AG08396 (cell line): ENCODE measurements around the gene GARIN5B.
"Not testable (repeated sequence)": the region's sequence is repeated elsewhere in the genome, so short reads cannot be mapped to it uniquely, and the experiment has no call there.

Experiments
- DNase-seq: peaks from one replicate; pipeline ENCODE4 v3.0.0; 2012; ENCODE audit warnings: low spot score, mixed read lengths

GARIN5B gene

DNA sequence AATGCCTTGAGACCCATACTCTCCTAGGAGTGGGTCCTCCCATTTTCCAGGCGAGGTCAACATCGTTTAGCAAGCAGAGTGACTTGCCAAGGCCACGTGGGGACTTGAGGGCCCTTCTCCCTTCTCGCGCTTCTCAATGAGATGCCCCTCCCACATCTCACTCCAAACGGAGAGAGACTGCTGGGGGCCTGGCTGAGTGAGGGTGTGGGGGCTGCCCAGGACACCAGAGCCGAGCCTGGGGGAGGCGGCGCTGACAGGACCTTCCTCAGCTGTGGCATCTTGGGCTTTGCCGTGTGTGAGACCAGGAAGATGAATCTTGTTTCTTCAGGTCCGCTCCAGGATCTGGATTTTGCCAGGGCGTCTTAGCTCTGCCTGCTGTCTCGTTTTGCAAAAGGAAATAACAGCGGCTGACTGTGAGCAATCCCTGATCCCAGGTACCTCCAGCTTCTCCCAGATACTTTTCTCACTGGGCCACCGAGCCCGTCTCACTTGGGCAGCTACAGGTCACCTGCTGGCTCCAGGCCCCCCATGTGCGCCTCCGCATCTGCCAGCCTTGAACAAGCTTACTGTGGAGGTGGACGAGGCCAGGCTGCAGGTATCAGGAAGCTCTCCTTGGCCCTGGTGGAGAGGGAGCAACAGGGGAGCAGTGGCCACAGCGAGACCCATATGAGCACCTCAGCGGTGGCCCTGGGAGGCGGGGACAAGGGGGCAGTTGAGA is 14.6 kb downstream of the GARIN5B start:
- DNase-seq, result no peak

DNA sequence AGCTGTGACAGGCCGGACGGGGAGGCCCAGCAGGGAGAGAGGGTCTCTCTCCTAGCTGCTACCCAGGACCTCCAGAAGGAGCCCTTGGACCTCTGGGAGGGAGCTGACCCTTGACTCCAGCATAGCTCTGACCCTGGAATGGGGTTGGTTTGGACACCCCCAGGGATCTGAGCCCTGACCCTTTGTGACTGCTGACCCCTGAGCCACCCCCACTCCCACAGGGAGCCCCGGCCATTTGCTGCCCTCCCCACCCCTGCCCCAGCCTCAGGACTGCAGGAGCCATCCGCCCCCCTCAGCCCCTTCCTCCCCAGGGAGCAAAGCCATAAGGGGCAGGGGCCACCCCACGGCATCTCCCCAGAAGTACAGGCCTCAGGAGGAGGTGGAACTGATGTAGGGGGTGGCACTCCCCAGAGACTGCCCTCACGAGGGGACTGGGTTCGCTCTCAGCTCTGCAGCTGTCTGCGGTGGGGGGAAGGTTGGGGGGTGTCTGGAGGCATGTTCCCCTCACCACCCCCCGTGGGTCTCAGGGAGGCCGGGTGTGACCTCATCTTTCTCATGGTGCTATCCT is 15.5 kb downstream of the GARIN5B start:
- no peak for DNase-seq

DNA sequence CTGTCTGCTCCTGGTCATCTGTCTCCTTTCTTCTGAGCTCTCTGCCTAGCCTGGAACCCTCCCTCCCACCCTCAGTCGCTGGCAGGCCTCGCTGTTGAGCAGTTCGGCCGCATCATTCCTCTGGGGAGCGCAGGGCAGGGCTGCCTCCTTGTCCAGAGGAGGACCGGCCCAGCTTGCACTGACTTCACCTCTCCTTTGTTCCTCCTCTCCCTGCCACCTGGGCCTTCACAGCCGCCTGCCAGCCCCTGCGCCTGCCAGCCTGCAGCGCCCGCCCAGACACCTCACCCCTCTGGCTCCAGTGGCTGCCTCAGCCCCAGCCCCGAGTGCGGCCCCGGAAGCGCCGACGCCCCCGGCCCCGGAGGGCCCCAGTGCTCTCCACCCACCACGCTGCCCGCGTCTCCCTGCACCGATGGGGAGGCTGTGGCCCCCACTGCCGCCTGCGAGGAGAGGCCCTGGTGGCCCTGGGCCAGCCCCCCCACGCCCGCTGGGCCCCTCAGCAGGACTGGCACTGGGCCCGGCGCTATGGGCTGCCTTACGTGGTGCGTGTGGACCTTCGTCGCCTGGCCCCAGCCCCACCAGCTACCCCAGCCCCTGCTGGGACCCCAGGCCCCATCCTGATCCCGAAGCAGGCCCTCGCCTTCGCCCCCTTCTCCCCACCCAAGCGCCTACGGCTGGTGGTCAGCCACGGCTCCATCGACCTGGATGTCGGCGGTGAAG is 16.2 kb downstream of the GARIN5B start:
- DNase-seq, result no peak

DNA sequence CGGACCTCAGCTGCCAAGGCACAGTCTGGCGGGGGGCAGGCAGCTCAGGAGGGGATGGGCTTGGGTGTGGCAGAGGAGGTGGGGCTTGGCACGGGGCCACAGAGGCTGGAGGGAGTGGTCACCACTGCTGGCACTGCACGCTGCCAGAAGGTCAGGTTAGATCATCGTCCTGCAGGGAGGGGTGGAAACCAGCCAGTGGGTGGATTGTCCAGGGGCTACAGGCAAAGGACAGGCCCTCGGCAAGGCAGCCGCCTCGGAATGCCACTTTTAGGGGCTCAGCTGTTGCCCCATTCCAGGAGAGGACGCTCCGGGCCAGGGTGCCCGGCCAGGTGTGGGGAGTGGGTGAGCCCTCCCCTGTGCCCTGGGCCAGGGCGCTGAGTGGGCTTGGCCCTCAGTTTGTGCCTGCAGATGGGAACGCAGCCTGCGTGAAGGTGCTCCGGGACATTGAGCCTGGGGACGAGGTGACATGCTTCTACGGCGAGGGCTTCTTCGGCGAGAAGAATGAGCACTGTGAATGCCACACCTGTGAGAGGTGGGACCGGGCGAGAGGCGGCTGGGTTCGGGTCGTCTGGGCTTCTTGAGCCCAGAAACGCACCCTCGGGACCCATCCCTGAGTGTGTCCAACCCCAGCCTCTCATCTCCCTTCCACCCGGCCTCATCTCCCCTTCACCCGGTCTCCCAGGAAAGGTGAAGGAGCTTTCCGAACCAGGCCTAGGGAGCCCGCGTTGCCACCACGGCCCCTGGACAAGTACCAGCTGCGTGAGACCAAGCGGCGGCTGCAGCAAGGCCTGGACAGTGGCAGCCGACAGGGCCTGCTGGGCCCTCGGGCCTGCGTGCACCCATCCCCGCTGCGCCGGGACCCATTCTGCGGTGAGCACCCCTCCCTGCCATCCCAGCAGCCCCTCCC is 17.0 kb downstream of the GARIN5B start:
- no peak for DNase-seq

DNA sequence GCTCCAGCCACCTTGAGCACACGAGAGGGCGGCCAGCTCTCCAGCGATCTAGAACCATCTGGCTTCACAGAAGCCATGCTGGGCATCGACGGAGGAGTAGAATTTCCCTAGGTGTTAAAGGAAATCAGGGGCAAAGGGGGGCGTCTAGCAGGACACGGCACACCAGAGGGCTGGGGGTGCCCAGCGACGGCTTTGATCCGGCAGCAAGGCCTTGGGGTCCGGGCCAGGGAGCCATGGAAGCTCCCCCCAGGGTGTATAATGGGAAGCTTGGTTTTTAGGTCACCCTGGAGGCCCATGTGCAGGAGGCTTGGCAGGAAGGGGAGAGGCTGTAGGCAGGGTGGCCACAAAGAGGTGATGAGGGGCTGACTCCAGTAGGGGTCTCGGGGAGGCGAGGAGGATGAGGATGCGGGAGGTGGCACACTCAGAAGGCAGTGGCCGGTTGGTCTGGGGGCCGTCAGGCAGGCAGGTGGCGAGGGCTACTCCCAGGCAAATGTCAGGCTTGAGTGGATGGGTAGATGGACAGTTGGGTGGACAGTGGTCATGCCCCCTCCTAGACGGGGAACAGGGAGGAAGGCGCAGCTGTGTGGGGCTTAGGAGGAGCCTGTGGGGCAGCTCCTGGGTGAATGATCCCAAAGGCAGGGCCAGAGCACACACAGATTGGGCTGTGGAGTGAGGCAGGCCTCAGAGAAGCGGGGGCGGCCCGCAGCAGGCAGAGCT is 17.8 kb downstream of the GARIN5B start:
- DNase-seq, result no peak

DNA sequence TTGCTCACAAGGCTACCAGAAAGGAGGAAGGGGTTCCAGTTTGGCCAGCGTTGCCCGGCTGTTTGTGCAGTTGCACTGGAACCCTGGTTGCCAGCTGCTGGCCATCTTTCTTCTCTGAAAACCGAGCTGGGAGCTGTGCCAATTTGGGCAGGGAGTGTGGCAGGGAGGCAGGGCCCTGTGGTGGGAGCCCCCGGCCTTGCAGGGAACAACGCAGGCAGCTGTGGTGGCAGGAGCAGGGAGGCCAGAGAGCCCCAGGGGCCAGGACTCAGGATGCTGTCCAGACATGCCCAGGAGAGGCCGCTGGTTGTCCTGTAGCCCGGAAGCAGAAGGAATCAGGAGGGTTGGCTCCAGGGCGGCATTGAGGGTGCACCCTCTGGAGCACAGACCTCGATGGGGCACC is 18.6 kb downstream of the GARIN5B start:
- DNase-seq, result no peak

DNA sequence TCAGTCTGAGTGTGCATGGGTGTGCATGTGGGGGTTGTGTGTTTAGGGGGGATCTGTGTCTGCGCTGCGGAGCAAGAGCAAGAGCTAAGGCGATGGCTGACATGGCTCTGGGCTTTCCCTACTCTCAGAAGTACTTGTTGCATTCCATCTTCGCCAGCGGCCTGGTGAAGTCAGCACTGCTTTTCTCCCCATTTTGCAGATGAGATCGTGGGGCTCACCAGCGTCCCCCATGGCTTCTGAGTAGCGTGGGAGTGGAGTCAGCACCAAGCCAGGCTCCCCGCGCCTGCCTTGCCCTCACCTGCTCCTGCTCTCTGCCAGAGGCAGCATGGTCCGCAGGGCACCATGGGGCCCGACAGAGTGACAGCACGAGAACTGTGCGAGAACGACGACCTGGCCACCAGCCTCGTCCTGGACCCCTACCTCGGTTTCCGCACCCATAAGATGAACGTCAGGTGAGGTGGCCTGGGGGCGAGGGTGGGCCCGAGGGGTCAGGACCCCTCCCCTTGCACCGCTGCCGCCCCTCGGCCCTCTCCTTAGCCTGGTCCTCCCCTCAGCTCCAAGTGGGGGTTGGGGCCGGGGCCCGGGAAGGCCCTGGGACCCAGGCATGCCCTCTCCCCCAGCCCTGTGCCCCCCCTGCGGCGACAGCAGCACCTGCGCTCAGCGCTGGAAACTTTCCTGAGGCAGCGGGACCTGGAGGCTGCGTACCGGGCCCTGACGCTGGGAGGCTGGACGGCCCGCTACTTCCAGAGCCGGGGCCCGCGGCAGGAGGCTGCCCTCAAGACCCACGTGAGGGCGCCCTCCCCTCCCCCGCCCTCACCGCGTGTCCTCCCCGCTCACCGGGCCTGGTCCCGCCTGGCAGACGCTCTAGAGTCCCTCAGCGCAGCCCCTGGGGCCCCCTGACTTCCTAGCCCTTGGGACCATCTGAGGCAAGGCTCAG is 21.2 kb downstream of the GARIN5B start:
- no peak for DNase-seq

DNA sequence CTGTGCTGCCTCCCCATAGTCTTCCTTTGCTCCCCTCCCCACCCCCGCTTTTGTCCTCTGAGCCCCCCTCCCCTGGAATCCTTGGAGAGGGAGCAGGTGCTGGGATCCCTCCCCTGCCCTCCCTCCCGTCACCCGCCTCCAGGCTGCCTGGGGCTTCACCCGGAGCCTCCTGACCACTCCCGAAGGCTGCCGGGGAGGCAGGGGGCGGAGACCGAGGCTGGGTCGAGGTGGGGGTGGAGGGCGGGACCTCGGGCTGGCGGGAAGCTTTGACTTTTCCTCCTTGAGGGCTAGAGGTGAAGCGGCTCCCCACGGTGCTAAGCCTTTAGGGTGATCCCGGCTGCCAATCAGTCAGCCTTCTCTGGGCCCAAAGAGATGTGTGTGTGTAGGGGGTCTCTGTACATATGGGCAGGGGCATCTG is 21.9 kb downstream of the GARIN5B start:
- DNase-seq, result peak; percentile 93

DNA sequence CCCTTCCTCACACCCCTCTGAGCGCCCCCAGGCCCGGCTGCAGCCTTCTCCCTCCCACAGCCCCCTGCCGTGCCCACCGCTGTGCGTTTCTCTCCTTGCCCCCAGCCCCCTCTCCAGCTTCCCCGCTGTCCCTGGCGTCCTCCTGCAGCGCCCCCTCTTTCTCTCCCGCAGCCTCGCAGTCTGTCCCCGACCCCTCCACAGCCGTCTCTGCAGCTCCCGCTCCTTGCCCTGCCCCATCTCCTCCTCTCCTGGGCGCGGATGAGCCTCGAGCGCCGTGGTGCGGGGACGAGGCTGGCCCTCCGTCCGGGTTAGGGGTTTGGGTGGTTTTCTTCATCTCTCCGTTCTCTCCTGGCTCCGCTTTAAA is 22.3 kb downstream of the GARIN5B start:
- DNase-seq, result no peak

DNA sequence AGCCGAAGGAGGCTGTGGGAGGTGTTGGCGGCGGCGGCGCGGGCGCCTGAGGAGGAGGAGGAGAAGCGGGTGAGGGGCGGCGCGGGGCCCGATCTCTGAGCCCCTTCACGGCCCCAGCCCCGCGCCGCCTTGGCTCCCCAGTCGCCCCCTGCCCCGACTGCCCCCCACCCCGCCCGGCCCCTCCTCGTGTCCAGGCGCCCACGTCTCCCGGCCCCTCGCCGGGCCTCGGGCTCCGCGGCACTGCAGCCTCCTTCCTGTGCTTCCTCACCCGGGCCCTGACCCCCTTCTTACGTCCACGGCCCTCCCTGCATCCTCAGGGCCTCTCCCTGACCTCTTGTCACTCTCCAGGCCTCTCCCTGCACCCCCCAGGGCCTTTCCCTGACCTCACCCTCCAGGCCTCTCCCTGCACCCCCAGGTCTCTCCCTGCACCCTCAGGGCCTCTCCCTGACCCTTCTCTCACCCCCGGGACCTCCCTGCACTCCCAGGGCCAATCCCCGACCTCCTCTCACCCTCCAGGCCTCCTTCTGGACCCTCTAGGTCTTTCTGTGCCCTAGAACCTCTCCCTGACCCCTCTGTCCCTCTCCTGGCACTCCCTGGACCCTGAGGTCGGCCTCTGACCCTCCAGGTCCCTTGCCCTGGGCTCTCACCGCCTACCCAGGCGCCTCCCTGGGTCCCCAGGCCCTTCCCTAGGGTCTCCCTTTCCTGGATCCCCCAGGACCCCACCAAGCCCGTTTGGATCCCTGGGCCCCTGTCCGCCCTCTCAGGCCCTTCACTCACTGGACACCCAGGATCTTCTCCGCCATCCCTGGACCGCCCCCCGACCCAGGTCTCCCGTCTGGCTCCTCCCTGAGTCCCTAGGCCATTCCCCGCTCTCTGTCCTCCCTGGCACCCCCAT is 22.9 kb downstream of the GARIN5B start:
- DNase-seq, result no peak

DNA sequence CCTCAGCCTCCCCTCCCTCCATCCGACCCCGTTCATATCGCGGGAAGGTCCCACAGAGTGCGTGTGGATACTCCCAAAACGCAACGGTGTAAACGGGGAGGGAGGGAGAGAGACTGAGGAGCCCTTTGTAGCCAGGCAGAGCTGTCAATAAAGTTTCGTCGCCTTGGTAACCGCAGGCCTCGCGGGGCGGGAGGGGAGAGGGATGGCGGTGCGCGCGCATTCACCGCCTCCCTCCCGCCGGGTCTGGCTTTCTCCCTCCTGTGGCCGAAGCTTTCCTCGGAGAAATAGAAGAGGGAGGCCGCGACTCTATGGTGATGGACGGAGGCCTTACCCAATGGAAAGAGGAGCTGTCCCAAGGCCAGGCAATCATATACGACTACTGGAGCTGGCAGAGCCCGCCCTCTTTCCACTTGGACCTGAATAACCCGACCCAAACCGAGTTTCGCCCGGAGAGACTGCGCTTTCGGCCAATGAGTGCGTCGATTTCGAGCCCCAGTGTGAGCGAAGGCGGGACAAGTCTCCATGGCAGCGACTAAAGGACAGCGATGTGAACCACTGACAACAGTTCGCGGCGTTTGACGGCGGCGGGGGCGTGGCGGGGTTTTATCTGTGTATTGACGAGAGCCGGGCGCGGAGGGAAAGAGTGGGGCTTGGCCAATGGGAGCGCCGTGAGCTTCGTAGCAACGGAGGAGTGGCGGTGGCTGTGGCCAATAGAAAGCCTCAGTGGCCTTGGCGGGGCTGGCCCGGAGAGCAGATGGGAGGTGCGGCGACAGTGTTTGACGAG is 23.8 kb downstream of the GARIN5B start, which contains the start of gene KMT5C:
KMT5C (plus strand) TSS at position 772 of the 784 bp plus-strand sequence. CDS start 2,061 bp downstream, outside the sequence.
- DNase-seq, result peak; percentile 100

DNA sequence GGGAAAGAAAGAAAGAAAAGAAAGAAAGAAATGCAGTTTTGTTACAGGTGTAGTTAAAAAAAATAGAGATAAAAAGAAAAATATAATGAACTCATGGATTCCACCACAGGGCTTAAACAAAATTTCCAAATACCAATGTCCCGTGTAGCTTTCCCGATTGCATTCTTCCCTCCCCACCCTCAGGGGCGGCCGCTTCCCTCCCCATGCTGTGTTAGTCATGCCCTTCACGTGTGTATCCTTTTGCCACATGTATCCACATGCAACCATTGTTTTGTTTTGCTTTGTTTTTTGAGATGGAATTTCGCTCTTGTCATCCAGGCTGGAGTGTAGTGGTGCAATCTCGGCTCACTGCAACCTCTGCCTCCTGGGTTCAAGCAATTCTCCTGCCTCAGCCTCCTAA is 27.0 kb downstream of the GARIN5B start:
- DNase-seq, result no peak

DNA sequence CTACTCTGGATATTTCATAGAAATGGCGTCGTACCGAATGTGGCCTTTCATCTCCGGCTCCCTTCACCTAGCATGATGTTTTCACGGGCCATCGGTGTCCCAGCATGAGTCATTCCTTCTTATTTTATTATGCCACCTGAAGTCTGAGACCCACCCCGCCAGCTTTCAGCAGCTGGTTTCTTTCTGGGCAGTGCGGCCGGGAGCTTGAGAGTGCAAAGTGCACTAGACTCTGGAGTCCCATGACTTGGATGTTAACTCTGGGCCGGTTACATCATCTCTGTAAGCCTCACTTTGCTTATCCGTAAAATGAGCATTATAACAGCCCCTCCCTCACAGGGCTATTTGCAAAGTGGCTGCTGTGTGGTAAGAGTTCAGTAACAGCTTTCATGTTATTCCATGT is 29.2 kb downstream of the GARIN5B start:
- no peak for DNase-seq

DNA sequence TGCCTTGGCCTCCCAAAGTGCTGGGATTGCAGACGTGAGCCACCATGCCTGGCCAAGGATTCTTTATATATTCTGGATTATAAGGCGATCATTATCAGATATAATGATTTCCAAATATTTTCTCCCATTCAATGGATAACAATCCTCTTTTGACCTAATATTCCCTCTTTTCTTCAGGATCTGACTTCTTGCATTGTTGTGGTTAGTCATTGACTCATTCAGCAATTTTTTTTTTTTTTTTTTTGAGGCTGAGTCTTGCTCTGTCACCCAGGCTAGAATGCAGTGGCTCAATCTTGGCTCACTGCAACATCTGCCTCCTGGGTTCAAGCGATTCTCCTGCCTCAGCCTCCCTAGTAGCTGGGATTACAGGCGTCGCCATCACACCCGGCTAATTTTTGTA is 33.3 kb downstream of the GARIN5B start:
- not testable (repeated sequence) for DNase-seq

DNA sequence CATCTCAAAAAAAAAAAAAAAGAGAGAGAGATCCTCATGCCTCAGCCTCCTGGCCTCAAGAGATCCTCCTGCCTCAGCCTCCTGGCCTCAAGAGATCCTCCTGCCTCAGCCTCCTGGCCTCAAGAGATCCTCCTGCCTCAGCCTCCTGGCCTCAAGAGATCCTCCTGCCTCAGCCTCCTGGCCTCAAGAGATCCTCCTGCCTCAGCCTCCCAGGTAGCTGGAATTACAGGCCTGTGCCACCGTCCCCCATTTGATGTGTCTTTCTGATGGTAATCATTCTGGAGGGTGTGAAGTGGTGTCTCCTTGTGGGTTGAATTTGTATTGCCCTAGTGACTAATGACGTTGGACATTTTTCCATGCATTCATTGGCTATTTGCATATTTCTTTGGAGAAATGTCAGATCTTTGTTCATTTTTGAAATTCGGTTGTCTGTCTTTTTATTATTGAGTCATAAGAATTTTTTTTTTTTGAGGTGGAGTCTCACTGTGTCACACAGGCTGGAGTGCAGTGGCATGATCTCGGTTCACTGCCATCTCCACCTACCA is 34.2 kb downstream of the GARIN5B start:
- peak; percentile 55 for DNase-seq

DNA sequence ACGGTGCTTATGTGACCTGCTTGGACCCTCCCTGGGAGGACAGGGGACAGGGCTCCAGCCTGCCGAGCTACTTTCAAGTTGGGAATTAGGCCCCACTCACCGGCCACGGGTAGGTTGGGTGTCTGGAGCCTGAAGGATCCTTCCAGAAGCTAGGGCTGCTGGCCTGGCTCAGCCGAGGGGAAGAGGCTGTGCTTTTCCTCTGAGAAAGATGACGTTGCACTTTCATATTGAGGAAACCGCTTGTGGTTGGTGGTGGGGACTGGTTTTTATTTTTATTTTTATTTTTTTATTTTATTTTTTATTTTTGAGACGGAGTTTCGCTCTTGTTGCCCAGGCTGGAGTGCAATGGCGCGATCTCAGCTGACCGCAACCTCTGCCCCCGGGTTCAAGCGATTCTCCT is 37.9 kb downstream of the GARIN5B start, which contains the start of gene TMEM150B:
TMEM150B (minus strand) TSS at position 170 of the 400 bp plus-strand sequence. CDS start 4,305 bp downstream, outside the sequence.
- DNase-seq, result no peak

DNA sequence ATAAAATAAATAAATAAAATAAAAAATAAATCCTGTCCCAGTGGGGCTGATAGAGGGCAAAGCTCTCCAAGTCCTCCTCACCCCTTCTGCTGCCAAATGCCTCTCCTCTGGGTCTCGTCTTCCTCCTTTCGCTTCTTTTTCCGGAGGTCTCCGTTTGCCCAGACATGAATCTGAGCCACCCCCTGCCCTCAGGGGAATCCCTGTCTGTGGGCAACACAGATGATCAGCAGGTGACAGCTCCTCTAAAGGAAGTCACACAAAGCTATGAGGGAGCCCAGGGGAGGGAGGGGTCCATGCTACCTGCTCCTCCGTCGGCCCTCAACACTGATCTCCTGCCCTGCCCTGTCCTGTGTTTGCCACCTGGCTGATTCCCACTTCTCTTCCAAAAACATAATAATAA is 38.4 kb downstream of the GARIN5B start:
- no peak for DNase-seq
